Left ventricle myocardium inferior (tissue), 1 donor: ENCODE data around the gene TEN1. TPM values are rescaled to one million over a fixed set of nuclear protein-coding genes. Genes with fewer than 3 reads are reported as not detected.
"Not testable (repeated sequence)": the region's sequence is repeated elsewhere in the genome, so short reads cannot be mapped to it uniquely, and the experiment has no call there.

Source experiments
- DNase-seq: peaks from one replicate; pipeline ENCODE4 v3.0.0-alpha.2; 2020
- H3K27ac ChIP-seq: fragments of 200-600 bp; replicated peaks from 2 replicates; pipeline ENCODE4 v1.8.0; 2021
- H3K27me3 ChIP-seq: fragments of 200-600 bp; 2 replicates; pipeline ENCODE4 v1.8.0; 2021; ENCODE audit warnings: low read depth
- H3K36me3 ChIP-seq: fragments of 200-600 bp; 2 replicates; pipeline ENCODE4 v1.8.0; 2021
- H3K4me1 ChIP-seq: fragments of 200-600 bp; 2 replicates; pipeline ENCODE4 v1.8.0; 2021
- H3K4me3 ChIP-seq: fragments of 200-600 bp; 2 replicates; pipeline ENCODE4 v1.8.0; 2021; ENCODE audit warnings: mild to moderate bottlenecking, moderate library complexity
- H3K9me3 ChIP-seq: fragments of 200-600 bp; replicated peaks from 2 replicates; pipeline ENCODE4 v1.8.0; 2021
- intact Hi-C: fragments of 100-400 bp; cut with micrococcal nuclease; formaldehyde crosslinking; loops from one replicate; pipeline ENCODE4 v1.11.0; 2022
- total RNA-seq: library from RNA; stranded (reverse); fragmentation: NEBNext Ultra II Directional; extraction: Animal tissue kit (Norgen Biotek cat#: 25700); gene quantifications from one replicate; pipeline ENCODE4 v1.2.1, GENCODE V29; 2021
- TF ChIP-seq, protein P1 (sequence below): fragments of 200-600 bp; IDR thresholded peaks from 2 replicates; pipeline ENCODE4 v1.8.0; 2021; ENCODE audit warnings: antibody characterized with exemption, mild to moderate bottlenecking, borderline replicate concordance
- donor health status: DM: no; HTN: yes; CAD: no; lungs with severe emphysema.

Gene TEN1
- total RNA-seq, 1 donor from 2014 or later, result 5.3 TPM

DNA sequence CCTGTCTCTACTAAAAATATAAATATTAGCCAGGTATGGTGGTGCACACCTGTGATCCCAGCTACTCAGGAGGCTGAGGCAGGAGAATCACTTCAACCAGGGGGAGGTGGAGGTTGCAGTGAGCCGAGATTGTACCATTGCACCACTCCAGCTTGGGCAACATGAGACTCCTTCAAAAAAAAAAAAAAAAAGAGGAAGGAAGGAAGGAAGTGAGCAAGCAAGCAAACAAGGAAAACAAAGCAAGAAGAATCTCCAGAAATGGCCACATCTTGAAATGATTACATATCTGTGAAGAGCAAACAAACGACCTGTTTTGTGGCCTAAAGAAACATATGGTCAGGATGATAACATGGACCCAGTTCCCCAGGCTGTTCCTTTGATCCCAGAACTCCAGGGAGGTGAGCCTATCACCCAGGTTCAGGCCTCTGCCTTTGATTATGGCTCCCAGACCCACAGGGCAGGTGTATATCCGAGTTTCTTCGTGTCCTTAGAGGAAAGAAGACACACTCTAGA lies 9.0 kb upstream of the TEN1 start:
- intact Hi-C loops, result no loop called here
- Histone ChIP-seq H3K36me3 (peaks cover 66% of the 10 kb centered on the region), H3K9me3 (no peaks in the 10 kb centered on the region), H3K27me3 (no peaks in the 10 kb centered on the region), H3K4me1 (peaks cover 52% of the 10 kb centered on the region), H3K4me3 (no peak overlapping the region), H3K27ac (peak overlapping the region; percentile 7)
- TF ChIP-seq, protein P1, sequence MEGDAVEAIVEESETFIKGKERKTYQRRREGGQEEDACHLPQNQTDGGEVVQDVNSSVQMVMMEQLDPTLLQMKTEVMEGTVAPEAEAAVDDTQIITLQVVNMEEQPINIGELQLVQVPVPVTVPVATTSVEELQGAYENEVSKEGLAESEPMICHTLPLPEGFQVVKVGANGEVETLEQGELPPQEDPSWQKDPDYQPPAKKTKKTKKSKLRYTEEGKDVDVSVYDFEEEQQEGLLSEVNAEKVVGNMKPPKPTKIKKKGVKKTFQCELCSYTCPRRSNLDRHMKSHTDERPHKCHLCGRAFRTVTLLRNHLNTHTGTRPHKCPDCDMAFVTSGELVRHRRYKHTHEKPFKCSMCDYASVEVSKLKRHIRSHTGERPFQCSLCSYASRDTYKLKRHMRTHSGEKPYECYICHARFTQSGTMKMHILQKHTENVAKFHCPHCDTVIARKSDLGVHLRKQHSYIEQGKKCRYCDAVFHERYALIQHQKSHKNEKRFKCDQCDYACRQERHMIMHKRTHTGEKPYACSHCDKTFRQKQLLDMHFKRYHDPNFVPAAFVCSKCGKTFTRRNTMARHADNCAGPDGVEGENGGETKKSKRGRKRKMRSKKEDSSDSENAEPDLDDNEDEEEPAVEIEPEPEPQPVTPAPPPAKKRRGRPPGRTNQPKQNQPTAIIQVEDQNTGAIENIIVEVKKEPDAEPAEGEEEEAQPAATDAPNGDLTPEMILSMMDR, result no peak
- DNase-seq, result no peak

DNA sequence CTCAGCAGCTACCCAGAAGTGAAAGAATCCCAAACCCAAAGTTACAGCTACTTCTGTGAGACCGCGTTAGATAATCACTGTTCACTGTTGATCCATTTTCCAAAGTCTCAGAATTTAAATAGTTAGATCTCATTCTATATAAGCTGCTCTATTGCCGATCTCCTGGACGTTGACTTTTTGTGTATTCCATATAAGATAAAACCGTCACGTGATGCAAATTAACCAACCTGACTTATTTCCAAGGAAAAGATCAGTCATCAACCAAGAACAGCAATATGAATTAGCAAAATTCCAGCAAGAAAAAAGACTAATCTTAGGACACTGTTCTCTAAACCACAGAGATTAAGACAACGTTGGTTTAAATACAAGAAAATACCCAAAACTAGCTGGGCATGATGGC lies 8.4 kb upstream of the TEN1 start:
- H3K36me3 ChIP-seq, result peaks cover 66% of the 10 kb centered on the region
- H3K4me1 ChIP-seq, result peaks cover 58% of the 10 kb centered on the region
- intact Hi-C loops, result no loop called here
- DNase-seq, result no peak
- no peaks in the 10 kb centered on the region for H3K9me3 ChIP-seq
- TF ChIP-seq, protein P1, result no peak
- H3K27ac ChIP-seq, result peak overlapping the region; percentile 7
- H3K27me3 ChIP-seq, result no peaks in the 10 kb centered on the region
- no peak overlapping the region for H3K4me3 ChIP-seq

DNA sequence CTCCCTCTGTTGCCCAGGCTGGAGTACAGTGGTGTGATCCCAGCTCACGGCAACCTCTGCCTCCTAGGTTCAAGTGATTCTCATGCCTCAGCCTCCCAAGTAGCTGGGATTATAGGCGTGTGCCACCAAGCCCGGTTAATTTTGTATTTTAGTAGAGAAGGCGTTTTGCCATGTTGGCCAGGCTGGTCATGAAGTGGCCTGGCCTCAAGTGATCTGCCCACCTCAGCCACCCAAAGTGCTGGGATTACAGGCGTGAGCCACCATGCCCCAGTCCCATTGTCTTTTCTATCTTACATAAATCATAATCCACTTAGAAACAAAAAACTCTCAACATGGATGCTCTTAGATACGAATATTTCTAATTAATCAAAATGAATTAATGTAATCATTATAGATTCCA lies 3.9 kb upstream of the TEN1 start:
- DNase-seq, intact Hi-C loops, H3K27me3 ChIP-seq, H3K9me3 ChIP-seq: not testable (repeated sequence)
- H3K4me1 ChIP-seq, result peaks cover 90% of the 10 kb centered on the region
- peaks cover 44% of the 10 kb centered on the region for H3K36me3 ChIP-seq
- peak overlapping the region; percentile 75 for H3K27ac ChIP-seq
- peak overlapping the region; percentile 91 for H3K4me3 ChIP-seq

DNA sequence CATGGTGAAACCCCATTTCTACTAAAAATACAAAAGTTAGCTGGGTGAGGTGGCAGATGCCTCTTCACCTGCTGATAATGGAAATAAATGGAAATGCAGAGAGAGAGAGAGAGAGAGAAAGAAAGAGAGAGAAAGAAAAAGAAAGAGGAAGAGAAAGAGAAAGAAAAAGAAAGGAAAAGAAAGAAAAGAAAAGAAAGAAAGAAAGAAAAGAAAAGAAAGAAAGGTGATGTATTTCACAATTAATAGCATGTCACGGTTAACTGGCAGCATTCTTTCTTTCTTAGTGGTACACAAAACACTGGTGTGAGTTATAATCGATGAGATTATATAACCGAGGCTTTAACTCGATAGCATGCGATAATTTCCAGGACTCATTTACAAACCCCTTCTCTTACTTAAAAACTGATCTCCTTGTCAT lies 3.3 kb upstream of the TEN1 start:
- Histone ChIP-seq H3K4me3 (peak overlapping the region; percentile 91), H3K36me3 (peaks cover 41% of the 10 kb centered on the region), H3K9me3 (no peaks in the 10 kb centered on the region), H3K27me3 (no peaks in the 10 kb centered on the region), H3K4me1 (peaks cover 90% of the 10 kb centered on the region), H3K27ac (peak overlapping the region; percentile 75)
- TF ChIP-seq, protein P1, result no peak
- no peak for DNase-seq
- intact Hi-C loops, result no loop called here

DNA sequence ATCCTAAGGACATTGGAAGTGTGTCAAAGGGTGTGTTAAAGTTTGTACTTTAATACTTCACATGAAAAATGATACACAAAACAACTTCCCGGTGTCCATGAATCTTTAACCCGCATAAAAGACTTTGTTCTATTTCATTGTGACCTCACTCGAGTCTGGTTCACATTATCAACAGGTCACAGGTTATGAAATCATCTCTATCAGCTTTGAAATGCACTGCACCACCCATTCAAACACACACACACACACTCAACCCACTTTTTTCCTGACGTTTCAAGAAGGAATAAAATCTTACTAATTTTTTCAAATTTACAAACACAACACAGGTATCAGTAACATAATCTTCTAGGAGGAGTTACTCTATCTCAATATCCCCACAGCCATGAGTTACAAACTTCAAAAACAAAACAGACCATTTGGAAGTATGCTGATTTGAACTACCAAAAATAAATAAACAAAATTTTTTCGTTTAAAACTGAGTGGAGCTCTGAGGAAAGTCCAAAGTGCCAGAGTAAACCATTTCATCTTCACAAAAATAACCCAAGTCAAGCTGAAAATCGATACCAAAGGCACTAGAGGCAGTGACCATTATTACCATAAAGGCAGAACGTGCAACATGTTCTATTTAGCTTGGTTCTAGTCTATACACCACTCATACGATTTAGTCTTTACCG lies 2.7 kb upstream of the TEN1 start:
- Histone ChIP-seq H3K4me3 (peak overlapping the region; percentile 91), H3K36me3 (peaks cover 37% of the 10 kb centered on the region), H3K27me3 (no peaks in the 10 kb centered on the region), H3K4me1 (peaks cover 94% of the 10 kb centered on the region), H3K27ac (peak overlapping the region; percentile 75), H3K9me3 (no peaks in the 10 kb centered on the region)
- intact Hi-C loops, result no loop called here
- DNase-seq, result no peak
- TF ChIP-seq, protein P1, result no peak

DNA sequence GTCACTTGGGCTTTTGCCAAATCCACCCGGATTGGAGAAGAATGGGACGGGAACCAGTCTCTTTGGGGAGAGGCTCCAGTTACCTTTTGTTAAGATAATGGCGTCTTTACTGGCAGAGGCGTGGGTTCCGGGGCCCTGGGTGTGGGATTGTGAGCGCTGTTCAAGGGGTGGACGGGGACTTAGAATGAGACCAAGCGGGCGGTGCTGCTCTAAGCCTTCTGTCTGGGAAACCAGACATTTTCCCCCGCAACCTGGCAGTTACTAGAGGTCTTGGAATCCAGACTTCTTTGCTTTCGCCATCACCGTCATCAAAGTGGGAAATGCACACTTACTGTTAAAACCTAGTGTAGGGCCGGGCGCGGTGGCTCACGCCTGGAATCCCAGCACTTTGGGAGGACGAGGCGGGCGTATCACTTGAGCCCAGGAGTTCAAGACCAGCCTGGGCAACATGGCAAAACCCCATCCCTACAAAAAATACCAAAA lies 706 bp downstream of the TEN1 start:
- H3K4me3 ChIP-seq, result peak overlapping the region; percentile 91
- DNase-seq, result no peak
- no peaks in the 10 kb centered on the region for H3K9me3 ChIP-seq
- H3K4me1 ChIP-seq, result peaks cover 75% of the 10 kb centered on the region
- intact Hi-C loops, result no loop called here
- H3K27ac ChIP-seq, result peak overlapping the region; percentile 100
- H3K36me3 ChIP-seq, result peaks cover 6% of the 10 kb centered on the region
- H3K27me3 ChIP-seq, result no peaks in the 10 kb centered on the region
- TF ChIP-seq, protein P1, result no peak
